ENCODE results near the gene DHH.
"Not testable (repeated sequence)": the region's sequence is repeated elsewhere in the genome, so short reads cannot be mapped to it uniquely, and the experiment has no call there.

DNA sequence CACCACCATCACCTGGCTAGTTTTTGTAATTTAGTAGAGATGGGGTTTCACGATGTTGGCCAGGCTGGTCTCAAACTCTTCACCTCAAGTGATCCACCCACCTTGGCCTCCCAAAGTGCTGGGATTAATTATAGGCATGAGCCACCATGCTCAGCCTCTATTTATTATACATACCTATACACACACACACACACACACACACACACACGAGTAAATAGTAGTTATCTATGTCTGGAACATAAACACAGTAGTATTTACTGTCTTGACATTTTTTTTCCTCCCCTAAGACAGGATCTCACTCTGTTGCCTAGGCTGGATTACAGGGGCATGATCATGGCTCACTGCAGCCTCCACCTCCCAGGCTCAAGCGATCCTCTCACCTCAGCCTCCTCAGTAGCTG lies 42.4 kb upstream of the DHH start:
- TF ChIP-seq POLR2AphosphoS5, CTCF, EP300 (IDR thresholded peaks at IDR 0.05): not testable (repeated sequence)
